Glomerular visceral epithelial cell (primary cell): ENCODE measurements around the gene BFSP2.
"Not testable (repeated sequence)": the region's sequence is repeated elsewhere in the genome, so short reads cannot be mapped to it uniquely, and the experiment has no call there.

Experiments used
- DNase-seq: peaks from one replicate; pipeline ENCODE4 v3.0.0-alpha.2; 2016; ENCODE audit errors: extremely low spot score

Gene BFSP2

GRCh38 chr3:133520286-133520685 is 120.4 kb downstream of the BFSP2 start:
- DNase-seq = no peak

- DNase-seq = not testable (repeated sequence)
These were observed 121.1 kb downstream of the BFSP2 start for GRCh38 chr3:133520938-133521337.

GRCh38 chr3:133521946-133522345 is 122.1 kb downstream of the BFSP2 start:
- DNase-seq = no peak

DNA sequence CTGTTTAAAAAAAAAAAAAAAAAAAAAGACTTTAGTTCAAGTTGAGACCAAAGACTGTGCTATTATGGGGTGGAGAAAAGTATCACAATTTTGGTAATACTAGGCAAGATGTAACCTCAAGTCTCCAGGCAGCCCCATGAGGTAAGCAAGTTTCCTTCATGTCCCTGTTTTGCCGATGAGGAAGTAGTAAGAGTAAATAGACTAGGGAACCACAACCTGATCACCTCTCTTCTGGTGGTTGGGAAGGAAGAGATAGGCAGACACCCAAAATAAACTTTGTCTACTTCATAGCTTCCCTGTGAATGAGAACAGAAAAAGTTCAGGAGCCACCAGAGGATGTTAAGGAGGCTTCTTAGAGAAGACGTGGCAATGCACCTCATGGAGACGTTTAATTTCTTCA is 123.9 kb downstream of the BFSP2 start:
- DNase-seq = not testable (repeated sequence)
